Left ventricle myocardium inferior (tissue), 1 donor: Measurements from ENCODE around the gene VEGFD. TPM values are rescaled to one million over a fixed set of nuclear protein-coding genes. Genes with fewer than 3 reads are reported as not detected.
"Not testable (repeated sequence)": the region's sequence is repeated elsewhere in the genome, so short reads cannot be mapped to it uniquely, and the experiment has no call there.

Experiments used
- DNase-seq: peaks from one replicate; pipeline ENCODE4 v3.0.0-alpha.2; 2020
- H3K27ac ChIP-seq: fragments of 200-600 bp; replicated peaks from 2 replicates; pipeline ENCODE4 v1.8.0; 2021
- H3K27me3 ChIP-seq: fragments of 200-600 bp; 2 replicates; pipeline ENCODE4 v1.8.0; 2021; ENCODE audit warnings: low read depth
- H3K36me3 ChIP-seq: fragments of 200-600 bp; 2 replicates; pipeline ENCODE4 v1.8.0; 2021
- H3K4me1 ChIP-seq: fragments of 200-600 bp; 2 replicates; pipeline ENCODE4 v1.8.0; 2021
- H3K4me3 ChIP-seq: fragments of 200-600 bp; 2 replicates; pipeline ENCODE4 v1.8.0; 2021; ENCODE audit warnings: mild to moderate bottlenecking, moderate library complexity
- H3K9me3 ChIP-seq: fragments of 200-600 bp; replicated peaks from 2 replicates; pipeline ENCODE4 v1.8.0; 2021
- CTCF ChIP-seq: fragments of 200-600 bp; IDR thresholded peaks from 2 replicates; pipeline ENCODE4 v1.8.0; 2021; ENCODE audit warnings: antibody characterized with exemption, mild to moderate bottlenecking, borderline replicate concordance
- intact Hi-C: fragments of 100-400 bp; cut with micrococcal nuclease; formaldehyde crosslinking; loops from one replicate; pipeline ENCODE4 v1.11.0; 2022
- total RNA-seq: library from RNA; stranded (reverse); fragmentation: NEBNext Ultra II Directional; extraction: Animal tissue kit (Norgen Biotek cat#: 25700); gene quantifications from one replicate; pipeline ENCODE4 v1.2.1, GENCODE V29; 2021
- donor health status: DM: no; HTN: yes; CAD: no; lungs with severe emphysema.

The VEGFD gene
- total RNA-seq, 1 donor from 2014 or later, result 8.3 TPM

- H3K27ac ChIP-seq, result peak overlapping the region; percentile 84
- intact Hi-C loops, result no loop called here
- DNase-seq, result no peak
- H3K36me3 ChIP-seq, result no peaks in the 10 kb centered on the region
- TF ChIP-seq CTCF, result no peak
- no peaks in the 10 kb centered on the region for H3K9me3 ChIP-seq
- H3K4me1 ChIP-seq, result peaks cover under 1% of the 10 kb centered on the region
- H3K4me3 ChIP-seq, result peak overlapping the region; percentile 62
- H3K27me3 ChIP-seq, result no peaks in the 10 kb centered on the region
Observed at GRCh38 chrX:15314472-15314871, 69.7 kb downstream of the VEGFD start.

DNA sequence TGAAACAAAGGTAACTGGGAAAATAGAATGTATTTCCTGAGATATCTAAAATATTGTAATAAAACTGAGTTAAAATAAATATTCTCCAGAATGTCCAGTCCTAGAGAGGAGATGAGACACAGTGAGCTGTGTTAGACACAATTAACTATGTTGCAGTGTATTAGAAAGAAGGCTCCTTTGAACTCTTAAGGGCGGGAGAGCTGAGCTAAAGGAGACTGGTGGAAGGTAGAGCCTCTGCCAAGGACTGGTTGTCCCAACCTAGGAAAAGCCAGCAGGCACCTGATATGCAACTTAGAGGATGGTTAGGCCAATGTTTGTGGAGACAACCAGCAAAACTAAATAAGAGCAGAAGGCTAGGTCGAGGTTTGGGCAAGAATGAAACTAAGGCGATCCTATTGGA is 73.1 kb downstream of the VEGFD start:
- no peak for TF ChIP-seq CTCF
- peak overlapping the region; percentile 84 for H3K27ac ChIP-seq
- DNase-seq, result no peak
- H3K27me3 ChIP-seq, result no peaks in the 10 kb centered on the region
- H3K9me3 ChIP-seq, result no peaks in the 10 kb centered on the region
- intact Hi-C loops, result no loop called here
- H3K36me3 ChIP-seq, result no peaks in the 10 kb centered on the region
- peak overlapping the region; percentile 62 for H3K4me3 ChIP-seq
- peaks cover 10% of the 10 kb centered on the region for H3K4me1 ChIP-seq

- TF ChIP-seq CTCF, result no peak
- no peak for DNase-seq
- H3K9me3 ChIP-seq, result no peaks in the 10 kb centered on the region
Observed at GRCh38 chrX:15310117-15310516, 74.1 kb downstream of the VEGFD start.

GRCh38 chrX:15305899-15306298 is 78.3 kb downstream of the VEGFD start:
- DNase-seq, H3K9me3 ChIP-seq, H3K36me3 ChIP-seq, intact Hi-C loops, H3K27me3 ChIP-seq, H3K4me3 ChIP-seq: not testable (repeated sequence)
- Histone ChIP-seq H3K4me1 (peaks cover 27% of the 10 kb centered on the region), H3K27ac (peak overlapping the region; percentile 84)

More at GRCh38 chrX:15310117-15310516, 74.1 kb downstream of the VEGFD start:
- intact Hi-C loops, result no loop called here
- Histone ChIP-seq H3K4me1 (peaks cover 10% of the 10 kb centered on the region), H3K4me3 (peak overlapping the region; percentile 62), H3K36me3 (no peaks in the 10 kb centered on the region), H3K27ac (peak overlapping the region; percentile 84), H3K27me3 (no peaks in the 10 kb centered on the region)

GRCh38 chrX:15301924-15302323 is 82.3 kb downstream of the VEGFD start:
- Histone ChIP-seq H3K4me3 (no peak overlapping the region), H3K4me1 (peaks cover 41% of the 10 kb centered on the region), H3K27ac (peak overlapping the region; percentile 85), H3K36me3 (no peaks in the 10 kb centered on the region), H3K27me3 (no peaks in the 10 kb centered on the region), H3K9me3 (no peaks in the 10 kb centered on the region)
- peak; percentile 28 for DNase-seq
- no peak for TF ChIP-seq CTCF
- intact Hi-C loops, result no loop called here

- peak; percentile 59 for TF ChIP-seq CTCF
- Histone ChIP-seq H3K4me3 (peak overlapping the region; percentile 37), H3K27ac (peak overlapping the region; percentile 85), H3K4me1 (peaks cover 41% of the 10 kb centered on the region), H3K9me3 (no peaks in the 10 kb centered on the region), H3K27me3 (no peaks in the 10 kb centered on the region), H3K36me3 (no peaks in the 10 kb centered on the region)
- intact Hi-C loops, result no loop called here
- DNase-seq, result no peak
Observed at GRCh38 chrX:15299941-15300851, 84.0 kb downstream of the VEGFD start.
